ENCODE measurements around the gene MYO9A.

Gene MYO9A

GRCh38 chr15:72086920-72087648, 30.9 kb downstream of the MYO9A start:
- DNase-seq (ENCODE audit: low spot score) (no peak), ATAC-seq (ENCODE audit: low read depth) (no peak)
- peaks cover 8% of the 10 kb centered on the region for H3K36me3 ChIP-seq (ENCODE audit: low read depth)
- H3K4me1 ChIP-seq (ENCODE audit: insufficient read depth, poor library complexity, severe bottlenecking): no peaks in the 10 kb centered on the region
- no peak overlapping the region for H3K4me3 ChIP-seq (ENCODE audit: severe bottlenecking)
- H3K27ac ChIP-seq (ENCODE audit: poor library complexity, severe bottlenecking): no peak overlapping the region
- H3K9me3 ChIP-seq (ENCODE audit: severe bottlenecking): no peaks in the 10 kb centered on the region
- TF ChIP-seq CTCF (IDR thresholded peaks at IDR 0.05; ENCODE audit: poor library complexity, severe bottlenecking): no peak
- H3K27me3 ChIP-seq (ENCODE audit: insufficient read depth, poor library complexity, severe bottlenecking): no peaks in the 10 kb centered on the region

- TF ChIP-seq CTCF (IDR thresholded peaks at IDR 0.05; ENCODE audit: poor library complexity, severe bottlenecking): no peak
- peaks cover 8% of the 10 kb centered on the region for H3K36me3 ChIP-seq (ENCODE audit: low read depth)
- no peaks in the 10 kb centered on the region for H3K27me3 ChIP-seq (ENCODE audit: insufficient read depth, poor library complexity, severe bottlenecking)
- ATAC-seq (ENCODE audit: low read depth) (0 out of 3 replicates have a peak, but pooled peaks have one; percentile 25), DNase-seq (ENCODE audit: low spot score) (no peak)
- H3K4me1 ChIP-seq (ENCODE audit: insufficient read depth, poor library complexity, severe bottlenecking): no peaks in the 10 kb centered on the region
- H3K27ac ChIP-seq (ENCODE audit: poor library complexity, severe bottlenecking): no peak overlapping the region
- H3K9me3 ChIP-seq (ENCODE audit: severe bottlenecking): no peaks in the 10 kb centered on the region
- H3K4me3 ChIP-seq (ENCODE audit: severe bottlenecking): no peak overlapping the region
Measured at GRCh38 chr15:72086010-72086697, 31.8 kb downstream of the MYO9A start.

GRCh38 chr15:72082176-72082575, 35.8 kb downstream of the MYO9A start:
- Histone ChIP-seq H3K27ac (ENCODE audit: poor library complexity, severe bottlenecking) (no peak overlapping the region), H3K36me3 (ENCODE audit: low read depth) (no peaks in the 10 kb centered on the region), H3K9me3 (ENCODE audit: severe bottlenecking) (no peaks in the 10 kb centered on the region), H3K27me3 (ENCODE audit: insufficient read depth, poor library complexity, severe bottlenecking) (no peaks in the 10 kb centered on the region), H3K4me1 (ENCODE audit: insufficient read depth, poor library complexity, severe bottlenecking) (no peaks in the 10 kb centered on the region), H3K4me3 (ENCODE audit: severe bottlenecking) (no peak overlapping the region)
- no peak for ATAC-seq (ENCODE audit: low read depth)
- no peak for DNase-seq (ENCODE audit: low spot score)
- TF ChIP-seq CTCF (IDR thresholded peaks at IDR 0.05; ENCODE audit: poor library complexity, severe bottlenecking): no peak

- H3K27me3 ChIP-seq (ENCODE audit: insufficient read depth, poor library complexity, severe bottlenecking): no peaks in the 10 kb centered on the region
- no peaks in the 10 kb centered on the region for H3K9me3 ChIP-seq (ENCODE audit: severe bottlenecking)
- H3K4me3 ChIP-seq (ENCODE audit: severe bottlenecking): no peak overlapping the region
- no peaks in the 10 kb centered on the region for H3K36me3 ChIP-seq (ENCODE audit: low read depth)
- TF ChIP-seq CTCF (IDR thresholded peaks at IDR 0.05; ENCODE audit: poor library complexity, severe bottlenecking): no peak
- DNase-seq (ENCODE audit: low spot score) (no peak), ATAC-seq (ENCODE audit: low read depth) (no peak)
- H3K27ac ChIP-seq (ENCODE audit: poor library complexity, severe bottlenecking): no peak overlapping the region
- H3K4me1 ChIP-seq (ENCODE audit: insufficient read depth, poor library complexity, severe bottlenecking): no peaks in the 10 kb centered on the region
Measured at GRCh38 chr15:72078887-72079286, 39.1 kb downstream of the MYO9A start.

- Histone ChIP-seq H3K4me1 (ENCODE audit: insufficient read depth, poor library complexity, severe bottlenecking) (no peaks in the 10 kb centered on the region), H3K4me3 (ENCODE audit: severe bottlenecking) (no peak overlapping the region), H3K27me3 (ENCODE audit: insufficient read depth, poor library complexity, severe bottlenecking) (no peaks in the 10 kb centered on the region), H3K36me3 (ENCODE audit: low read depth) (no peaks in the 10 kb centered on the region), H3K27ac (ENCODE audit: poor library complexity, severe bottlenecking) (no peak overlapping the region), H3K9me3 (ENCODE audit: severe bottlenecking) (no peaks in the 10 kb centered on the region)
- no peak for DNase-seq (ENCODE audit: low spot score)
- ATAC-seq (ENCODE audit: low read depth): no peak
- TF ChIP-seq CTCF (IDR thresholded peaks at IDR 0.05; ENCODE audit: poor library complexity, severe bottlenecking): no peak
Measured at GRCh38 chr15:72077950-72078349, 40.0 kb downstream of the MYO9A start.
